Measurements from ENCODE around the gene LHX2.
A peak's percentile ranks its signal among the peaks of the same experiment; 100 is the strongest.
"Not testable (repeated sequence)": the region's sequence is repeated elsewhere in the genome, so short reads cannot be mapped to it uniquely, and the experiment has no call there.

Gene LHX2

DNA sequence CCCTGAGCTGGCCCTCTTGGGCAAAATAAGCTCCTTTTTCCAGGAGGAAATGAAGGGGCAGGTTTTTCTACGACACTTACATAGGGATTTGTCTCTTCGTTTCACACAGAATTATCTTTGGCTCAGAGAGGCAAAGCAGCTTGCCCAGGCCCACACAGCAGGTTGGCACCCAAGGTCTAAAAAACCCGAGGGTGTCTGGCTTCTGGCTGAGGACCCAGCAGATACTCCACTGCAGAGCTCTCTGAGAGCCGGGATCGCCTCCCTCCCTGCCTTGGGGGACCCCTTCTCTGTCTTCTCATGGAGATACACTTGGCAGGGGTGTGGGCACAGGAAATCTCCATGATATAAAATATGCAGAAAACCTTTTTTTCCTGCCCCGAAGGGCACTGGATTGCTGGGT lies 29.0 kb upstream of the LHX2 start:
- H3K36me3 ChIP-seq (ENCODE audit: insufficient read depth, low read length) = no peaks in the 10 kb centered on the region
- H3K4me3 ChIP-seq (ENCODE audit: low read depth in 1 of 2, low read length in 2 of 2) = no peak overlapping the region
- no peak overlapping the region for H3K9ac ChIP-seq (ENCODE audit: low read length)
- H3K27me3 ChIP-seq (ENCODE audit: control insufficient read depth in 1 of 2, insufficient read depth in 2 of 2, low read length in 2 of 2) = peaks cover 4 to 22% of the 10 kb centered on the region in 2 donors
- H3K27ac ChIP-seq (ENCODE audit: low read depth, low read length) = no peak overlapping the region
- no peaks in the 10 kb centered on the region for H3K4me1 ChIP-seq (ENCODE audit: insufficient read depth, low read length)
- no peaks in the 10 kb centered on the region for H3K9me3 ChIP-seq (ENCODE audit: low read length)

- no peaks in the 10 kb centered on the region for H3K4me1 ChIP-seq (ENCODE audit: insufficient read depth, low read length)
- H3K27ac ChIP-seq (ENCODE audit: low read depth, low read length) = no peak overlapping the region
- no peak overlapping the region for H3K9ac ChIP-seq (ENCODE audit: low read length)
- peaks cover 4 to 22% of the 10 kb centered on the region in 2 donors for H3K27me3 ChIP-seq (ENCODE audit: control insufficient read depth in 1 of 2, insufficient read depth in 2 of 2, low read length in 2 of 2)
- no peaks in the 10 kb centered on the region for H3K9me3 ChIP-seq (ENCODE audit: low read length)
- H3K36me3 ChIP-seq (ENCODE audit: insufficient read depth, low read length) = no peaks in the 10 kb centered on the region
- H3K4me3 ChIP-seq (ENCODE audit: low read depth in 1 of 2, low read length in 2 of 2) = no peak overlapping the region
These were observed 28.5 kb upstream of the LHX2 start for GRCh38 chr9:123983047-123983446.

DNA sequence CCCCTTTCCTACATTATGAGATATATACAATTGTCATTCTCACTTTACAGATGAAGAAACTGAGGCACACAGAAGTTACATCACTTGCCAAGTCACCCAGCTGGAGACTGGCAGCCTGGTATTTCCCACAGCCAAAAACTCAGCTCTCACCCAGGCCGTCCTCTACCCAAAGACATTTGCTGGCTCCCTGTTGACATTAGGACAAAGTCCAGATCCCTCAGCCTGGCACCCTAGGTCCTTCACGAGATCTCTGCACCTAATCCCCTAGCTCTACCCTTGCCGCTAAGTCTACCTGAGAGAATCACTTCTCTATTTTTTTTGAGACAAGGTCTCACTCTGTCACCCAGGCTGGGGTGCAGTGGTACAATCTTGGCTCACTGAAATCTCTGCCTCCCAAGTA lies 26.8 kb upstream of the LHX2 start:
- Histone ChIP-seq H3K27ac (ENCODE audit: low read depth, low read length) (no peak overlapping the region), H3K9ac (ENCODE audit: low read length) (no peak overlapping the region), H3K36me3 (ENCODE audit: insufficient read depth, low read length) (no peaks in the 10 kb centered on the region), H3K27me3 (ENCODE audit: control insufficient read depth in 1 of 2, insufficient read depth in 2 of 2, low read length in 2 of 2) (peaks cover 4 to 21% of the 10 kb centered on the region in 2 donors), H3K4me3 (ENCODE audit: low read depth in 1 of 2, low read length in 2 of 2) (no peak overlapping the region), H3K9me3 (ENCODE audit: low read length) (no peaks in the 10 kb centered on the region), H3K4me1 (ENCODE audit: insufficient read depth, low read length) (no peaks in the 10 kb centered on the region)

GRCh38 chr9:123985869-123986268 lies 25.7 kb upstream of the LHX2 start:
- Histone ChIP-seq H3K4me3 (ENCODE audit: low read depth in 1 of 2, low read length in 2 of 2) (no peak overlapping the region), H3K9me3 (ENCODE audit: low read length) (no peaks in the 10 kb centered on the region), H3K4me1 (ENCODE audit: insufficient read depth, low read length) (no peaks in the 10 kb centered on the region), H3K9ac (ENCODE audit: low read length) (no peak overlapping the region), H3K27ac (ENCODE audit: low read depth, low read length) (no peak overlapping the region), H3K27me3 (ENCODE audit: control insufficient read depth in 1 of 2, insufficient read depth in 2 of 2, low read length in 2 of 2) (peaks cover 0 to 11% of the 10 kb centered on the region in 2 donors), H3K36me3 (ENCODE audit: insufficient read depth, low read length) (no peaks in the 10 kb centered on the region)

- peaks cover 0 to 7% of the 10 kb centered on the region in 2 donors for H3K27me3 ChIP-seq (ENCODE audit: control insufficient read depth in 1 of 2, insufficient read depth in 2 of 2, low read length in 2 of 2)
- H3K27ac ChIP-seq (ENCODE audit: low read depth, low read length) = no peak overlapping the region
- H3K4me1 ChIP-seq (ENCODE audit: insufficient read depth, low read length) = no peaks in the 10 kb centered on the region
- H3K9me3 ChIP-seq (ENCODE audit: low read length) = no peaks in the 10 kb centered on the region
- H3K9ac ChIP-seq (ENCODE audit: low read length) = no peak overlapping the region
- no peak overlapping the region for H3K4me3 ChIP-seq (ENCODE audit: low read depth in 1 of 2, low read length in 2 of 2)
- H3K36me3 ChIP-seq (ENCODE audit: insufficient read depth, low read length) = no peaks in the 10 kb centered on the region
These were observed 21.1 kb upstream of the LHX2 start for GRCh38 chr9:123990427-123990826.

DNA sequence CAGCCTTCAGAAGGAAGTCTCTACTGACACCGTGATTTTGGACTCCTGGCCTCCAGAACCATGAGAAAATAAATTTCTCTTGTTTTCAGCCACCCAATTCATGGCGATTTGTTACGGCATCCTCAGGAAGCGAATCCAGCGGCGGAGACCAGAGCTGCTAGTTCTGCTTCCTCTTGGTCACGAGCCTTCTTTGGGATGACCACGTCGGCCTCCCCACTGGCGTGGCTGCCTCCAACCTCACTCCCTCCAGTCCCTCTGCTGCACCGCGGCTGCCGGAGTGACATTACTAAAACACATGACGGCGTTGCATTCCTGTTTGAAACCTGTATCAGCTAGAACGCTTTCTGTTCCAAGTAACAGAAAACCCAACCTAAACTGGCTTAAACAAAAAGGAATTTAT lies 18.9 kb upstream of the LHX2 start:
- not testable (repeated sequence) for H3K9me3 ChIP-seq (ENCODE audit: low read length); H3K4me3 ChIP-seq (ENCODE audit: low read depth in 1 of 2, low read length in 2 of 2); H3K9ac ChIP-seq (ENCODE audit: low read length); H3K4me1 ChIP-seq (ENCODE audit: insufficient read depth, low read length); H3K27ac ChIP-seq (ENCODE audit: low read depth, low read length); H3K36me3 ChIP-seq (ENCODE audit: insufficient read depth, low read length)
- peaks cover 21 to 29% of the 10 kb centered on the region in 2 donors for H3K27me3 ChIP-seq (ENCODE audit: control insufficient read depth in 1 of 2, insufficient read depth in 2 of 2, low read length in 2 of 2)

DNA sequence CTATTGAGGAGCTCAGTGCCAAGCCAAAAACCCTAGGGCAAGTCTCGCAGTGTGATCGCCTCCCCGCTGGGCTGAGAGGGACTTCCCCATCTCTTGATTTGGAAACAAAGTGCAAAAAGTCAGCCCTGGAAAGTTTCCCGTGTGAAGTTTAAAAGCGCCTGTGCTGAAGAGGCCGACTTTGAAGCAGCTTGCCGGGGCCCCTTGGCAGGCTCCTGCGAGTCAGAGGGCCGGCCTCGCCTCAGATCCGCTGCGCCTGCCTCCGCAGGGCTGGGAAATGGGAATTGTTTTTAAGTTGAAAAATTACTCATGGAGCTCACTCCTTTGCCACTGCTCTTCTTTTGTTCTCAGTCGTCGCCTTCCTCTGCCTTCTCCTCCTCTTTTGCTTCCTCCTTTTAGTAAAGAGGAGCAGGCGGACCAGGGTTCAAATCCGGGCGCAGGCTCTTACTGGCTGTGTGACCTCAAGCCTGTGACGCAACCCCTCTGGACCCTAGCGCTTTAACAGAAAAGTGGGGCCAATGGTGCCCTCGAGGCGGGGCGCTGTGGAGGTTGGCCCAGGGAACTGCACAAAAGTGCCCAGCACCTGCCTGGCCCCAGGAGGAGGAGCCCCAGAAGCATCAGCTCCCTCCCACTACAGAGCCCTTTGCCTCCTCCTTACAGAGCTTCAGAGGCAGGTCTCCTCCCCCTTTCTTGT lies 14.7 kb upstream of the LHX2 start:
- Histone ChIP-seq H3K36me3 (ENCODE audit: insufficient read depth, low read length) (no peaks in the 10 kb centered on the region), H3K4me3 (ENCODE audit: low read depth in 1 of 2, low read length in 2 of 2) (no peak overlapping the region), H3K9me3 (ENCODE audit: low read length) (no peaks in the 10 kb centered on the region), H3K27ac (ENCODE audit: low read depth, low read length) (no peak overlapping the region), H3K9ac (ENCODE audit: low read length) (no peak overlapping the region), H3K4me1 (ENCODE audit: insufficient read depth, low read length) (peaks cover 22% of the 10 kb centered on the region), H3K27me3 (ENCODE audit: control insufficient read depth in 1 of 2, insufficient read depth in 2 of 2, low read length in 2 of 2) (peaks cover 54 to 64% of the 10 kb centered on the region in 2 donors)

GRCh38 chr9:123997665-123998277 lies 13.8 kb upstream of the LHX2 start:
- Histone ChIP-seq H3K4me3 (ENCODE audit: low read depth in 1 of 2, low read length in 2 of 2) (no peak overlapping the region), H3K27me3 (ENCODE audit: control insufficient read depth in 1 of 2, insufficient read depth in 2 of 2, low read length in 2 of 2) (peaks cover 63 to 72% of the 10 kb centered on the region in 2 donors), H3K36me3 (ENCODE audit: insufficient read depth, low read length) (no peaks in the 10 kb centered on the region), H3K27ac (ENCODE audit: low read depth, low read length) (no peak overlapping the region), H3K9me3 (ENCODE audit: low read length) (no peaks in the 10 kb centered on the region), H3K9ac (ENCODE audit: low read length) (no peak overlapping the region), H3K4me1 (ENCODE audit: insufficient read depth, low read length) (peaks cover 22% of the 10 kb centered on the region)

GRCh38 chr9:123998278-123998925 lies 13.2 kb upstream of the LHX2 start:
- Histone ChIP-seq H3K27ac (ENCODE audit: low read depth, low read length) (no peak overlapping the region), H3K9me3 (ENCODE audit: low read length) (no peaks in the 10 kb centered on the region), H3K4me1 (ENCODE audit: insufficient read depth, low read length) (peaks cover 22% of the 10 kb centered on the region), H3K4me3 (ENCODE audit: low read depth in 1 of 2, low read length in 2 of 2) (no peak overlapping the region), H3K36me3 (ENCODE audit: insufficient read depth, low read length) (no peaks in the 10 kb centered on the region), H3K27me3 (ENCODE audit: control insufficient read depth in 1 of 2, insufficient read depth in 2 of 2, low read length in 2 of 2) (peaks cover 69 to 79% of the 10 kb centered on the region in 2 donors), H3K9ac (ENCODE audit: low read length) (no peak overlapping the region)

DNA sequence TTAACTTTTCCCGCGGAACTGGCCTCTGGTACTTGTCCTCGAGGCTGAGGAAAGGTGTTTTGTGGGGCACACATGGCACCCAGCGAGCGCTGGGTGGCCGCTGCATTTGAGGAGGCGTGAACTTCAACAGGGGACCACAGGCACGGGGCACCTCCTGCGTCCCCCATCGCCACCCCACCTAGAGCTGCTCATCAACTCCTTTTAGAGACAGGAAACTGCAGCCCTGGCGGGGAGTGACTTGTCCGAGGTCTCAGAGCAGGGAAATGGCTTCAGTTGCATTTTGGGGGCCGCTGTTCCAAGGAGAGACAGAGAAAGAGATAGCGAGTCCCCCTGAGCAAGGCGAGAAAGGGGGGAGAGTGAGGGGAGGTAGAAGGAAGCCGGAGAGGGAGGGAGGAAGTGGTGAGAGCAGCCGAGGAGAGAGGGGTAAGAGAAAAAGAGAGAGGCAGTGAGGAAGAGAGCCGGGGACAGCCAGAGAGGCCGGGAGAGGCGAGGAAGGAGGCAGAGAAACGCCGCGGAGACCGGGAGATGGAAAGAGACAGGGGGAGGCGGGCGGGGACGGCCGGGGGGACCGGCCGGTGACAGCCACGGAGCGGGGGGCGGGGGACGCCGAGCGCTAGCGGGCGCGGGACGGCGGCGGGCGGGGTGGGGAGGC lies 12.5 kb upstream of the LHX2 start:
- Histone ChIP-seq H3K4me3 (ENCODE audit: low read depth in 1 of 2, low read length in 2 of 2) (peak overlapping the region; percentile 31 to 40), H3K27ac (ENCODE audit: low read depth, low read length) (no peak overlapping the region), H3K9ac (ENCODE audit: low read length) (no peak overlapping the region), H3K36me3 (ENCODE audit: insufficient read depth, low read length) (no peaks in the 10 kb centered on the region), H3K4me1 (ENCODE audit: insufficient read depth, low read length) (peaks cover 22% of the 10 kb centered on the region), H3K9me3 (ENCODE audit: low read length) (no peaks in the 10 kb centered on the region), H3K27me3 (ENCODE audit: control insufficient read depth in 1 of 2, insufficient read depth in 2 of 2, low read length in 2 of 2) (peaks cover 76 to 85% of the 10 kb centered on the region in 2 donors)

DNA sequence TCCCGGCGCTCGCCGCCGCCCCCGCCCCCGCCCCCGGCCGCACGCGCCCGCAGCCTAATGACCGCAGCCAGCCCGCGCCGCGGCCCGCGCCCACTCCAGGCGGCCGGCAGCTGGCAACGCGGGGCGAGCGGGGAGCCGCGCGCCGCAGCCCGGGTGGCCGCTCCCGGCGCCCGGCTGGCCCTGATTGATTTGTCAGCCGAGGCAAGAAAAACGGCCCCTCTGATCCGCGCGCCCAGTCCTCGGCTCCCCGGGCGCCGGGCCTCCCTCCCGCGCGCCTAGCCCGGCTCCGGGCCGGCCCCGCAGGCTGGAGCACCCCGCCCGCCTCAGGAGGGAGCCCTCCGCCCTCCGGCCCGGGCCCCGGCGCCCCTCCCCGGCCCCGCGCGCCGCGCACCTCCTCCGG lies 11.9 kb upstream of the LHX2 start:
- H3K9me3 ChIP-seq (ENCODE audit: low read length) = no peaks in the 10 kb centered on the region
- H3K27ac ChIP-seq (ENCODE audit: low read depth, low read length) = no peak overlapping the region
- H3K4me3 ChIP-seq (ENCODE audit: low read depth in 1 of 2, low read length in 2 of 2) = no peak overlapping the region
- H3K27me3 ChIP-seq (ENCODE audit: control insufficient read depth in 1 of 2, insufficient read depth in 2 of 2, low read length in 2 of 2) = peaks cover 82 to 86% of the 10 kb centered on the region in 2 donors
- H3K9ac ChIP-seq (ENCODE audit: low read length) = no peak overlapping the region
- no peaks in the 10 kb centered on the region for H3K36me3 ChIP-seq (ENCODE audit: insufficient read depth, low read length)
- peaks cover 22% of the 10 kb centered on the region for H3K4me1 ChIP-seq (ENCODE audit: insufficient read depth, low read length)

Measured in muscle layer of colon (tissue), 2 donors.